A673 (cell line): Measurements from ENCODE around the gene ERICH6B. TPM values are rescaled to one million over a fixed set of nuclear protein-coding genes. Genes with fewer than 3 reads are reported as not detected.

Experiments used
- BruUV-seq: library from RNA; stranded (reverse); fragments of 400-500 nt; replicated peaks from 2 replicates; lab custom pipeline; 2021; lab: Mats Ljungman, UMichigan
- CTCF ChIA-PET: fragments of 300-600 bp; sonication (Branson Sonifier 250); formaldehyde crosslinking; loops from one replicate; lab custom pipeline; 2022; ENCODE audit warnings: antibody characterized with exemption; lab: Charles Lee
- POLR2A ChIA-PET: fragments of 300-600 bp; sonication (Branson Sonifier 250); formaldehyde crosslinking; loops from one replicate; lab custom pipeline; 2022; ENCODE audit warnings: antibody characterized with exemption; ENCODE audit not compliant: low non-redundant PET; lab: Charles Lee
- DNase-seq: peaks from one replicate; pipeline ENCODE4 v3.0.0-alpha.2; 2015; ENCODE audit warnings: low spot score
- H3K27ac ChIP-seq: fragments of 200-600 bp; sonication (generic); 2 replicates; pipeline ENCODE4 v1.5.1; 2016; ENCODE audit warnings: mixed run types, low read depth, mild to moderate bottlenecking, mixed read lengths, antibody characterized with exemption, low read length; ENCODE audit not compliant: poor library complexity, severe bottlenecking
- H3K27me3 ChIP-seq: fragments of 200-600 bp; sonication (generic); replicated peaks from 2 replicates; pipeline ENCODE4 v1.6.1; 2017; ENCODE audit warnings: mixed run types, low read depth, mild to moderate bottlenecking, mixed read lengths, antibody characterized with exemption, low read length; ENCODE audit not compliant: insufficient read depth, poor library complexity
- H3K36me3 ChIP-seq: fragments of 200-600 bp; sonication (generic); 2 replicates; pipeline ENCODE4 v1.6.1; 2016; ENCODE audit warnings: mixed run types, mild to moderate bottlenecking, mixed read lengths, antibody characterized with exemption, low read length; ENCODE audit not compliant: insufficient read depth, poor library complexity, severe bottlenecking
- H3K4me1 ChIP-seq: fragments of 200-600 bp; sonication (generic); 2 replicates; pipeline ENCODE4 v1.6.1; 2017; ENCODE audit warnings: mixed run types, mild to moderate bottlenecking, mixed read lengths, antibody characterized with exemption, low read length; ENCODE audit not compliant: insufficient read depth, poor library complexity, severe bottlenecking
- H3K4me3 ChIP-seq: fragments of 200-600 bp; sonication (generic); 2 replicates; pipeline ENCODE4 v1.5.1; 2016; ENCODE audit warnings: low read depth, mixed run types, mild to moderate bottlenecking, mixed read lengths, low read length; ENCODE audit not compliant: poor library complexity, severe bottlenecking
- H3K9me3 ChIP-seq: fragments of 200-600 bp; sonication (generic); 2 replicates; pipeline ENCODE4 v1.6.1; 2016; ENCODE audit warnings: mixed run types, low read depth, mild to moderate bottlenecking, mixed read lengths, antibody characterized with exemption, low read length; ENCODE audit not compliant: poor library complexity, severe bottlenecking
- EZH2 ChIP-seq: fragments of 200-600 bp; sonication (generic); IDR thresholded peaks from 2 replicates; pipeline ENCODE4 v1.6.1; 2017; ENCODE audit warnings: borderline replicate concordance, low read depth, mild to moderate bottlenecking, mixed read lengths, antibody characterized with exemption, low read length; ENCODE audit not compliant: poor library complexity, severe bottlenecking
- intact Hi-C: fragments of 100-400 bp; cut with micrococcal nuclease; formaldehyde crosslinking; loops from one replicate; pipeline ENCODE4 v1.10.0; 2022; ENCODE audit not compliant: unreplicated experiment
- total RNA-seq: library from RNA; stranded (reverse); gene quantifications from 2 replicates; pipeline ENCODE4 v1.2.3, GENCODE V29; 2021
- TF ChIP-seq, protein P1 (sequence below): fragments of 300-800, 200-600 bp; sonication (generic); conservative IDR thresholded peaks from 2 replicates; pipeline ENCODE4 v1.5.1; 2017; ENCODE audit warnings: low read depth, mild to moderate bottlenecking, antibody characterized with exemption, low read length, moderate library complexity, mixed read lengths

Gene ERICH6B
- total RNA-seq, 1 experiment from 2014 or later: not detected

DNA sequence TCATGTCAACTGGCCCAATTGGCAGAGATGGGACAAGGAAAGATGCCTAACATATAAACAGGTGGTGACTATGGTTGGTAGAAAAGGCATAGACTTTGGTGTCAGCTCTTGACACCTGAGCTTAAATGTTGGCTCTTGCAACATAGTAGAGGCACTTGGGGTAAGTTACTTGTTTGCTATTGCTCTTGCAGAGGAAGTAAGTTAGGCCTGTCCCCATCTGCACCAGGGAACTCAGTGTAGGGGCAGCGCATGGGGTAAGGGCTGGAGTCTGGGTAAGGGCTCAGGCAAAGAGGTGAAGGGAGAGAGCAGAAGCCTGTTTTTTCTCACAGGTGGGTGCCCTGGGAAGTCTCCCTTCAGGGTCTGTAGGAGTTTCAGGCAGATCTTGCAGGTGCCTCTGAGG, 27.6 kb downstream of the ERICH6B start:
- Histone ChIP-seq H3K4me1 (peaks cover 11% of the 10 kb centered on the region), H3K36me3 (no peaks in the 10 kb centered on the region), H3K9me3 (no peaks in the 10 kb centered on the region), H3K27me3 (no peaks in the 10 kb centered on the region), H3K27ac (no peak overlapping the region), H3K4me3 (no peak overlapping the region)
- CTCF ChIA-PET: no interaction called here
- POLR2A ChIA-PET: no interaction called here
- BruUV-seq: no TSS peak
- TF ChIP-seq, protein P1, sequence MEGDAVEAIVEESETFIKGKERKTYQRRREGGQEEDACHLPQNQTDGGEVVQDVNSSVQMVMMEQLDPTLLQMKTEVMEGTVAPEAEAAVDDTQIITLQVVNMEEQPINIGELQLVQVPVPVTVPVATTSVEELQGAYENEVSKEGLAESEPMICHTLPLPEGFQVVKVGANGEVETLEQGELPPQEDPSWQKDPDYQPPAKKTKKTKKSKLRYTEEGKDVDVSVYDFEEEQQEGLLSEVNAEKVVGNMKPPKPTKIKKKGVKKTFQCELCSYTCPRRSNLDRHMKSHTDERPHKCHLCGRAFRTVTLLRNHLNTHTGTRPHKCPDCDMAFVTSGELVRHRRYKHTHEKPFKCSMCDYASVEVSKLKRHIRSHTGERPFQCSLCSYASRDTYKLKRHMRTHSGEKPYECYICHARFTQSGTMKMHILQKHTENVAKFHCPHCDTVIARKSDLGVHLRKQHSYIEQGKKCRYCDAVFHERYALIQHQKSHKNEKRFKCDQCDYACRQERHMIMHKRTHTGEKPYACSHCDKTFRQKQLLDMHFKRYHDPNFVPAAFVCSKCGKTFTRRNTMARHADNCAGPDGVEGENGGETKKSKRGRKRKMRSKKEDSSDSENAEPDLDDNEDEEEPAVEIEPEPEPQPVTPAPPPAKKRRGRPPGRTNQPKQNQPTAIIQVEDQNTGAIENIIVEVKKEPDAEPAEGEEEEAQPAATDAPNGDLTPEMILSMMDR: no peak
- no peak for TF ChIP-seq EZH2
- intact Hi-C loops: no loop called here
- DNase-seq: no peak

DNA sequence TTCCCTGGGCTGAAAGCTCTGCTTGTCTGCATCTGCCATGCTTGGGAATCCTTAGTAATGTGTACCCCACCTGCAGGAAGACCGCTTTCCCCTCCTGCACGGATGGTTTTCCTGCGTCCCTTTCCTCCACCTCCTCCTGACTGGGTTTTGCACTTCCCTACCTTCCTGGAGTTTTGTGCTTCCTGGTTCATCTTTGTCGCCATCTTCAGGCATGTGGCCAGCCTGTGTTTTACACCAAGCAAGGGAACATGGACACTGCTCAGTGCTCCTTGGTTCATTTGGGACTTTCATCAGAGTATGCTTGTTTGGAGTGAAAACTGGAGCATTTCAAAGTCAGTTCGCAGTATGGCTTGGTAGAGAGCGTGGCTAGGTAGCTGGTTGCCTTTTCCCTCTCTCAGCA, 30.7 kb downstream of the ERICH6B start:
- intact Hi-C loops: no loop called here
- CTCF ChIA-PET: no interaction called here
- no TSS peak for BruUV-seq
- no peak for TF ChIP-seq EZH2
- TF ChIP-seq, protein P1: peak; percentile 49
- peak; percentile 35 for DNase-seq
- POLR2A ChIA-PET: no interaction called here
- H3K27me3 ChIP-seq: no peaks in the 10 kb centered on the region
- no peak overlapping the region for H3K27ac ChIP-seq
- peaks cover 11% of the 10 kb centered on the region for H3K4me1 ChIP-seq
- no peak overlapping the region for H3K4me3 ChIP-seq
- H3K9me3 ChIP-seq: no peaks in the 10 kb centered on the region
- H3K36me3 ChIP-seq: no peaks in the 10 kb centered on the region

DNA sequence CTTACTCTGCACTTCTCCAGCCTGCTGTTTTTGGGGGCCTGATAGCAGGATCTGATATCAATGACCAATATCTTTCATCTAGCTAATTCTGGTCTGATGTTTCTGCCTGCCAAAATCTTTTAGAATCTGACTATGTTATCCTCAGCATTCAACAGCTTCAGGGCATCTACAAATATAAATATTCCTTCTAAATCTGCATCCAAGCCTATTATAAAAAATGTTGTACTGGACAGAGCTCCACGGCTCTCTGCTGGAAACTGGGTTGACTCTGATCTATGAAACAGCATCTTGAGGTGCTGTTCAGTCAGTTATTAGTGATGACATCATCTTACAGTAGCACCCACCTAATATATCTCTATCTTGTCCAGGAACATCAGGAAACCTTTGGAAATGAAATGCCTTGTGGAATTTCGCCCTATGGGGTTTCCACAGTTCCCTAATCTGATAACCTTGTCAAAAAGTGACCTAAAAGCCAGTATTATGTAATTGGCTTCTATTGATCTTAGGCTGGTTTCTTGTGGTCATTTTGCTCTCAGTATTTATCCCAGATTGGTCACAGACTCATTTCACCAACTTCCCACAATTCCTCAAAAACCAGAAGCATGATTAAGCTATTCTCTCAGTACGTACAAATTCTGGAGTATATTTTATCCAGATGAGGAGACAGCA, 33.0 kb downstream of the ERICH6B start:
- no peak for DNase-seq
- TF ChIP-seq, protein P1: no peak
- TF ChIP-seq EZH2: no peak
- no TSS peak for BruUV-seq
- ChIA-PET POLR2A (no interaction called here), CTCF (no interaction called here)
- Histone ChIP-seq H3K4me3 (no peak overlapping the region), H3K27me3 (no peaks in the 10 kb centered on the region), H3K36me3 (no peaks in the 10 kb centered on the region), H3K9me3 (no peaks in the 10 kb centered on the region), H3K27ac (no peak overlapping the region), H3K4me1 (peaks cover 11% of the 10 kb centered on the region)
- intact Hi-C loops: no loop called here
